Bronchial epithelial cell (primary cell): ENCODE data around the gene LYSMD3. TPM values are rescaled to one million over a fixed set of nuclear protein-coding genes. Genes with fewer than 3 reads are reported as not detected.

Experiments used
- DNase-seq: peaks from one replicate; pipeline ENCODE4 v3.0.0-alpha.2; 2010; ENCODE audit warnings: low read depth
- FAIRE-seq: peaks from 2 replicates; lab custom pipeline; 2011; peaks lifted over from hg19 to GRCh38; lab: Jason Lieb, UNC
- H3K27me3 ChIP-seq: 2 replicates; pipeline ENCODE4 v1.5.1; 2011; ENCODE audit warnings: low read length; ENCODE audit not compliant: control insufficient read depth, insufficient read depth
- H3K36me3 ChIP-seq: 2 replicates; pipeline ENCODE4 v1.5.1; 2011; ENCODE audit warnings: low read length; ENCODE audit not compliant: control insufficient read depth, insufficient read depth
- H3K4me3 ChIP-seq: 2 replicates; pipeline ENCODE4 v1.5.1; 2011; ENCODE audit warnings: mild to moderate bottlenecking, low read depth, low read length, control low read depth
- total RNA-seq: library from RNA; depleted of rRNA; stranded (reverse); fragments of >200 nt; gene quantifications from 2 replicates; pipeline ENCODE4 v1.2.1, GENCODE V29; 2014
- TF ChIP-seq, protein P1 (sequence below): IDR thresholded peaks from 2 replicates; pipeline ENCODE4 v1.5.1; 2011; ENCODE audit warnings: mild to moderate bottlenecking, moderate library complexity, low read length, control low read depth, inconsistent platforms; ENCODE audit not compliant: insufficient read depth, severe bottlenecking

The LYSMD3 gene
- total RNA-seq, 1 donor from 2014 or later: 16.3 TPM

DNA sequence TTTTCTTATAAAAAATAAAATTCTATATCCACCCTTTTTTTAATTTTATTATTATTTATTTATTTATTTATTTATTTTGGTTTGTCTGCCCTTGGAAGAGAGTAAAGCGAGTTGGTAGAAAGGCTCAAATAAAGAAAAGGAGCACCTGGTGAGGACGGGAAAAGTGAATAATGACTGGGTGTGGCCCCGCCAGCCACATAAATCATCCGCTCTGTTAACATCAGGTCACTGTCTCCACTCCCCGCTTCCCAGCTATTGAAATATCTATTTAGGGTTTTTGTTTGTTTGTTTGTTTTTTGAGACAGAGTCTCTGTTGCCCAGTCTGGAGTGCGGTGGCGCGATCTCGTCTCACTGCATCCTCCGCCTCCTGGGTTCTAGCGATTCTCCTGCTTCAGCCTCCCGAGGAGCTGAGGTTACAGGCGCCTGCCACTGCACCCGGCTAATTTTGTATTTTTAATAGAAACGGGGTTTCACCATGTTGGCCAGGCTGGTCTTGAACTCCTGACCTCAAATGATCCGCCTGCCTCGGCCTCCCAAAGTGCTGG, 53.9 kb downstream of the LYSMD3 start:
- FAIRE-seq: no peak
- H3K36me3 ChIP-seq: no peaks in the 10 kb centered on the region
- DNase-seq: no peak
- no peaks in the 10 kb centered on the region for H3K27me3 ChIP-seq
- TF ChIP-seq, protein P1, sequence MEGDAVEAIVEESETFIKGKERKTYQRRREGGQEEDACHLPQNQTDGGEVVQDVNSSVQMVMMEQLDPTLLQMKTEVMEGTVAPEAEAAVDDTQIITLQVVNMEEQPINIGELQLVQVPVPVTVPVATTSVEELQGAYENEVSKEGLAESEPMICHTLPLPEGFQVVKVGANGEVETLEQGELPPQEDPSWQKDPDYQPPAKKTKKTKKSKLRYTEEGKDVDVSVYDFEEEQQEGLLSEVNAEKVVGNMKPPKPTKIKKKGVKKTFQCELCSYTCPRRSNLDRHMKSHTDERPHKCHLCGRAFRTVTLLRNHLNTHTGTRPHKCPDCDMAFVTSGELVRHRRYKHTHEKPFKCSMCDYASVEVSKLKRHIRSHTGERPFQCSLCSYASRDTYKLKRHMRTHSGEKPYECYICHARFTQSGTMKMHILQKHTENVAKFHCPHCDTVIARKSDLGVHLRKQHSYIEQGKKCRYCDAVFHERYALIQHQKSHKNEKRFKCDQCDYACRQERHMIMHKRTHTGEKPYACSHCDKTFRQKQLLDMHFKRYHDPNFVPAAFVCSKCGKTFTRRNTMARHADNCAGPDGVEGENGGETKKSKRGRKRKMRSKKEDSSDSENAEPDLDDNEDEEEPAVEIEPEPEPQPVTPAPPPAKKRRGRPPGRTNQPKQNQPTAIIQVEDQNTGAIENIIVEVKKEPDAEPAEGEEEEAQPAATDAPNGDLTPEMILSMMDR: no peak
- H3K4me3 ChIP-seq: peak overlapping the region; percentile 94

DNA sequence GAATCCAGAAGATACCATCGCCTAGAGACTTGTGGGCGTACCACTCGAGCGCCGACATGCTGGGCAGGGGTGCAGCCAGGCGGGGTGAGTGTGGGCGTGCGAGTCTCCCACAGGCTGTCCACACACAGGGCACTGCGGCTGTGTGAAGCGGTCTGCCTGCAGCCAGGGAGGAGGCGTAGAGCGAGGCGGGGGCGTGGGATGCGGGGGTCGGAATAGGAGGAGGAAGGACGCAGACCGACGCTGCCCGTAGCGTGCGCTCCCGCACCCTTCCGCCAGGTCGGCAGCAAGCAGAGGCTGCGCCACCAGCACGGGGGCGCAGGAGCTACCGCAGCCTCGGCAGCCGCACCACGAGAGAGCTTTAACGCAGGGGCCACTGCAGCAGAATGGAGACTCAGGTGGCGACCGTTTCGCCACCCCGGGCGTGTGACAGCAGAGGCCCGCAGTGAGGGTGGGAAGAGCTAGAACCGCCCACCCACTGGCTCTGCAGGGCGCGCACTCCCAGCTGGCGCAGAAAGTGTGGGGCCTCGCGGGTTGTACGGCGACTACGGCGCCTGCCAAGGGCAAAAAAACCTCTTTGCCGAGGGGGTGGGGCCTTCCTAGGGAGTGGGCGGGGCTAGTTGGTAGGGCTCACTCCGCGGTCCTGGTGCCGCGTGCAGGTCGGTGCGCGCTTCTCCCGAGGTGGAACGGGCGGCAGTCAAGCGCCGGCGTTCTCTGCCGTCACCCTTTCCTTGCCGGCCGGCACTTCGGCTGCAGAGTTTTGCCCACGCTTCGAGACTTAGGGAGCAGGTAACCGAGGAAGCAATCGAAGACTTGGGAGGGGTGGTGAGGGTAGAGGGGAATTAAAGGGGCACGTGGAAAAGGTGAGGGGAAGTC, 54.9 kb downstream of the LYSMD3 start, which contains the start of the genes MBLAC2 and POLR3G:
Gene MBLAC2 (minus strand): TSS at position 537 of the 873 bp plus-strand sequence. CDS start 479 bp downstream, at position 58.
Gene POLR3G (plus strand): TSS at position 630 of the 873 bp plus-strand sequence. CDS start 10,704 bp downstream, outside the sequence.
- H3K27me3 ChIP-seq: no peaks in the 10 kb centered on the region
- no peak for FAIRE-seq
- peak; percentile 82 for DNase-seq
- no peaks in the 10 kb centered on the region for H3K36me3 ChIP-seq
- H3K4me3 ChIP-seq: peak within 1 kb of the TSS; percentile 94
- TF ChIP-seq, protein P1: peak; percentile 66

DNA sequence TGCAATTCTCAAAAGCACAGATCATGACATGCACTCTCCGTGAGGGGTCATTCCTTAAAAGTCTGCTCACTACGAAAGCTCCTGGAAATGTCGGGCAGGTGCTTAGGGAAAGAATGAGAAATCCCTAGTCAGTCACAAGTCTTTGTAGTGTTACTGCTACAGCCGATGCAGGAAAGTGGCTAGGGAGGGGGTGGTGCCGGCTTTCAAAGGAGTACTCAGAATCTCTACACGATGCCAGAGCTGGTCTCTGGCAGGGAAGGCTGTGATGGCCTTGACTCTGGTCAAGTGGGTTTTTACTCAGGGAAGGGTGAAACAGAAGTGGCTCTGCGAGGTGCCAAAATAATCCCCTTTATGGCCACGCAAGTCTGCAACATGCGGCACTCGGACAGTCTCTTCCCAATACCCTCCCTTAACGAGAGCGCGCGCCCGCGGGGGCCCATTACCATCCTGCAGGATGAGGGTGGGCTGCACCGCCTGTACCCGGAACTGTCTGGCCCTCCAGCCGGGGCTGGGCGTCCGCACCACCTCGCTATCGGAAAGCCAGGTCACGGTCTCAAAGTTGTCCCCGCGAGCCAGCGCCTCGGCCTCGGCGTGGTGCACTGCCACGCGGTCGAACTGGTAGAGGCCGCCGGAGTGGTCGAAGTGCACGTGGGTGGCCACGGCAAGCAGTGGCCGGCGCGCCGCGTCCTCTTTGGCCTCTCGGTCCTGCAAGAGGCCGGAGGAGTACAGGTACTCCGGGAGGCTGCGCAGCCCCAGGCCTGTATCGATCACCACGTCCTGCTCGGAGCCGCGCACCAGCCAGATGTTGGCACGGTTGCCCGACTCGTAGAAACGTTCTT, 55.8 kb downstream of the LYSMD3 start:
- H3K27me3 ChIP-seq: no peaks in the 10 kb centered on the region
- FAIRE-seq (no peak), DNase-seq (no peak)

DNA sequence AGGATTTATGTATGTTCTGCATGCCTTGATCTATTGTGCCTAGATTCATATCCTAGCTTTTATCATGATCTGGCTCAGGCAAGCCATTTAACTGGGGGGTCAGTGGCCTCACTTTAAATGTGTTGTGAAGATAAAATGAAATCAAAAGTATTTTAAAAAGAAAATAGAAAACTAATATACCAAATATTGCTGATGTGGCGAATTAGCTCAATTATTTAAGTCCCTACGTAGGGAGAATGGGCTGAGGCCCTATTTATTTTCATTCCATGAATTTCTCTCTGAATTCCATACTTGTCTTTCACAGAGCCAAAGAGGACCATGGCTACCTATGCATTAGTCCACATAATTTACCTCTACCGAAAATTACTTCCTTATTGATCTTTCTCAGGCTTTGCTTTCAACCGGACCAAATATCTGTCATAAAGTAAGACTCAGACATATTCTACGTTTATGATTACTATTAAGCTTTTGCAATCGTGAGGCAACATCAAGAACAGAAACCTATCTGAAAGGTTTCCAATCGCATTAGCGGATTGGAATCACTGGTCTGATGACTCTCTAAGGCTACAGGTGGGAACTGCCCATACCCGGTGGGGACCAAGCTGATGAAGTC, 56.5 kb downstream of the LYSMD3 start:
- DNase-seq (peak; percentile 28), FAIRE-seq (no peak)
- no peaks in the 10 kb centered on the region for H3K36me3 ChIP-seq
- peak overlapping the region; percentile 94 for H3K4me3 ChIP-seq
- H3K27me3 ChIP-seq: no peaks in the 10 kb centered on the region
- TF ChIP-seq, protein P1: no peak

More for the DNA sequence above, 55.8 kb downstream of the LYSMD3 start:
- peak overlapping the region; percentile 94 for H3K4me3 ChIP-seq
- no peaks in the 10 kb centered on the region for H3K36me3 ChIP-seq
- TF ChIP-seq, protein P1: no peak

Other genes with a start within 250 kb of the LYSMD3 start
- gene CETN3, start 119.8 kb downstream of the LYSMD3 start, total RNA-seq: 8.2 and 15.7 TPM in 2 replicates
- gene MBLAC2, start 54.8 kb downstream of the LYSMD3 start, total RNA-seq: 3.2 and 4.0 TPM in 2 replicates
- 7.4 and 7.9 TPM in 2 replicates for gene POLR3G, start 54.7 kb downstream of the LYSMD3 start, total RNA-seq
- gene ADGRV1, start 29.2 kb upstream of the LYSMD3 start, total RNA-seq: 1.6 and 3.3 TPM in 2 replicates